HG02642 (cell line): ENCODE measurements around the gene MYBPHL.
"Not testable (repeated sequence)": the region's sequence is repeated elsewhere in the genome, so short reads cannot be mapped to it uniquely, and the experiment has no call there.

Source experiments
- ATAC-seq: cut with Tn5 transposase; IDR thresholded peaks from one replicate; pipeline ENCODE4 v1.9.1; 2021; ENCODE audit warnings: mild to moderate bottlenecking; ENCODE audit not compliant: unreplicated experiment, poor library complexity

Gene MYBPHL

GRCh38 chr1:109307274-109308021, 637 bp upstream of the MYBPHL start:
- no peak for ATAC-seq

DNA sequence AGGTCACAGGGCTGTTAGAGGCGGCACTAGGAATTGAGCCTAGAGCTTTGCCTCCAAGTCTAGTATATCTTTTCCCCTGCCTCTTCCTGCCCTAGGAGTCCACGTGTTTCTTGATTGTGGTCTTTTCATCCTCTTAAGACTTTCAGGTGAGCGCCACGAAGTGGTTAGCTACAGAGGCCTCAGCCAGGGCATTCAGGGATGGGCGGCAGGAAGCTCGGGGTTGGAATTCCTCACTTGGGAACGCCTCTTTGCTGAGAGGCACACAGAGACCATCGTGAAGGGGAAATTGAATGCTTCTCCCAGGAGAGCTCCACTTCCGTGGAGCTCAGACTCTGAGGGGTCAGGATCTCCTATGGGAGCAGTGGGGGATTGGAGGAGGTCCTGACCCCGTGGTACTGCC, 820 bp downstream of the MYBPHL start:
- not testable (repeated sequence) for ATAC-seq

DNA sequence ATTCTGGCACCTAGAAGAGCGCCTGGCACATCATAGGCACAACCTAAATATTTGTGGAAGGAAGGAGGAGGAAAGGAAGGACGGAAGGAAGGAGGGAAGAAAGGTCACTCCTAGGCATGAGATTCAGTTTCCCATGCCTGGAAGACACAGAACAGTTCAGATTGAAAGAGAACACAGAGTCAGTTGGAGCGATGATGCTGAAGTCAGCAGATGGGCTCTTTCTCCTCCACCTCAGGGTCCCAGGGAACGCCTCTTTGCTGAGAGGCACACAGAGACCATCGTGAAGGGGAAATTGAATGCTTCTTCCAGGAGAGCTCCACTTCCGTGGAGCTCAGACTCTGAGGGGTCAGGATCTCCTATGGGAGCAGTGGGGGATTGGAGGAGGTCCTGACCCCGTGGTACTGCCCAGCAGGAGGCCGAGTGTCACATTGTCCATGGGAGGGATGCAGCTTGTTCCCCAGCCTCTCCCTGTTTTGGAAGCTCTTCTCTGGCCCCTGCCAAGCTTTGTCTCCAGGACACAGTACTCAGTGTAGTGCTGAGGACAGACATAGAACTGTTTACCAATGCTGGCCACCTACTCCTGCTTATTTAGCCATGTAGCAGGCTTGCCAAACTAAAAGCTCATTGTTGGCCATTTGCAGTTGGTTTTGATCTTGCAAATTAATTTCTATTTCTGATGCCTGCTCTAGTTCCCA, 2.4 kb downstream of the MYBPHL start:
- ATAC-seq, result no peak

DNA sequence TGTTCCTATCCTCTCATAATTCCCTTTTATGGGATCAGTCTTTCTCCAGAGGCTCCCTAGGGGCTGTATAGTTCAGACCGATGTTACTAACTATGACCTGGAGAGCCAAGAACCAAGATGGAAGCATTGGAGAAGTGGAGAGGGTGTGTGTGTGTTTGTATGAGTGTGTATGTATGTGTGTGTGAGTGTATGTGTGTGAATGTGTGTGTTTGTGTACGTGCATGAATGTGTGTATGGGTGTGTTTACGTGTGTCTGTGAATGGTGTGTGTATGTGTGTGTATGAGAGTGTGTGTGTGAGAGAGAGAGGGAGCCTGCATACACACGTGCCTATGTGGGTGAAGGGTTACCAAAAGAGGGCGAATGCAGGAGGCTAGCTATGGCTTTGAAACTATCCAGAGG, 4.9 kb downstream of the MYBPHL start:
- no peak for ATAC-seq

GRCh38 chr1:109300650-109301151, 6.1 kb downstream of the MYBPHL start:
- ATAC-seq, result no peak

DNA sequence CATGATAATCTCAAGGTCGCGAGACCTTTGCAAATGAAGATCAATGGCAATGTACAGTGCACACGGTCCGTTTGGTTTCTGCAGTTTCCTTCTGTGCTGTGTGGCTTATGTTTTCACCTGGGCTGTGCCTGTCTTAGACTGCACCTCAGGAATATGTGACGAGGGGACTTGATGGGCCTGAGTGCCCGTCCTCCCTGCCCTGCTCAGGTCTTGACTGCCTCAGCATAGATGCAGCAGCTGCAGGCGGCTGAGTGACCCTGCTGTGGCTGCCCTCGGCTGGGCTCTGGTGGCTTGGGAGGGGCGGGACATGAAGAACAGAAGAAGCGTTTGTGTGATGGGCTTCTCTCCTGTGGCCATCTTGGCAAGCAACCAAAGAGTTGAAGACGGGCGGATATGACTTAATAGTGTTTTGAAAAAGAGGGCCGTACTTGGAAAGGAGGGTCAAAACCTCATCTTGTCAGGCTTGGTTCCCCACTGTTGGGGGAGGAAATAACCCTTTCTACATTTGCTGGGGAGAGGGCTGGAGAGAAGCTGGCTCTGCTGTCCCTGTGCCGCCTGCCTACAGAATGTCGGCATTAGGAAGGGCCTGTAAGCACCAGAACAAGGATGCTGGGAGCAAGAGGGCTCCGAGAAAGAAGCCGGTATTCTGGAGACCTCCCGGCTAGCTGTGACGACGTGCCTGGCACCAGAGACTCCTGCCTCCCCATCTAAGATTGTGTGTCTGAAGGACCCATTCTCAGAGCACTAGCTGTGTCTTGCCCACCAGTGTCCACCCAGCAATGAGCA, 7.1 kb downstream of the MYBPHL start:
- no peak for ATAC-seq

DNA sequence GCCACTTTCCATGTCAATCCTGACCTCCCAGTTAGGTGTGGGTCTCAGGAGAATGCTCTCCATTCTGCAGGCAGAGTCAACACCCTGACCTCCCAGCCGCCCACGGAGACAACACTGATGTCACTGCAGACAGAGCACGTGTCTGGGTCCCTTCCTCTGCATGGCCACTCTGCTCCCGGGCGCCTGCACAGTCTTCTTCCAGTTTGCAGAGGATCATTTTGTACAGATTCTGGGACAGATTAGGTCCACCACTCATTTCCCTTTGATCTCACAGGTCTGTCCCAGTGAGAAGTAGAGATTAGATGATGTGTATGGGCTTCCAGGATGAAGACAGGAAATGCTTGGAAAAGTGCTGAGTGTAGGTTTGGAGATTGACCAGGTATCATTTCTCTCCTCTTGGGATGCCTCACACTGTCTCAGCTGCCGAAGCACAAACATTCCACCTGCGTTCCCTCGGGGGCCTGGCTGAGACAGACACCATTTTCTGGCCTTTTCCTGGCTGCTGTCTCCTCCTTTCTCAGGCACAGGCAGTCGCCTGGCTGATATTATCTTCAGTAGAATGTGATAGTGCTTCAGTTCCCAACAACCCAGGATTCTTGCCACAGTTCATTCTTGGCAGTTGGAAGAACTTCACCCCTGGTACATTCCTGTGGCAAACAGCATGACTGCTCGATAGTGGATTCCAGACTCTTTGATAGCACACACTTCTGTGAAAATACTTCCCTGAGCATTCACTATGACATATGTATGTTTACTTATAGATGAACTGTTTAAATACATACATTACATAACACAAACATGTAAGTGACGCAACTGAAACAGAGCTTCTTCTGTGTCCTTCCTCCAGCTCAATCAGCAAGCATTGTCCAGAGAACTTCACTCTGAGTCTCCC, 7.9 kb downstream of the MYBPHL start:
- no peak for ATAC-seq

GRCh38 chr1:109296782-109297181, 10.0 kb downstream of the MYBPHL start:
- ATAC-seq, result no peak

DNA sequence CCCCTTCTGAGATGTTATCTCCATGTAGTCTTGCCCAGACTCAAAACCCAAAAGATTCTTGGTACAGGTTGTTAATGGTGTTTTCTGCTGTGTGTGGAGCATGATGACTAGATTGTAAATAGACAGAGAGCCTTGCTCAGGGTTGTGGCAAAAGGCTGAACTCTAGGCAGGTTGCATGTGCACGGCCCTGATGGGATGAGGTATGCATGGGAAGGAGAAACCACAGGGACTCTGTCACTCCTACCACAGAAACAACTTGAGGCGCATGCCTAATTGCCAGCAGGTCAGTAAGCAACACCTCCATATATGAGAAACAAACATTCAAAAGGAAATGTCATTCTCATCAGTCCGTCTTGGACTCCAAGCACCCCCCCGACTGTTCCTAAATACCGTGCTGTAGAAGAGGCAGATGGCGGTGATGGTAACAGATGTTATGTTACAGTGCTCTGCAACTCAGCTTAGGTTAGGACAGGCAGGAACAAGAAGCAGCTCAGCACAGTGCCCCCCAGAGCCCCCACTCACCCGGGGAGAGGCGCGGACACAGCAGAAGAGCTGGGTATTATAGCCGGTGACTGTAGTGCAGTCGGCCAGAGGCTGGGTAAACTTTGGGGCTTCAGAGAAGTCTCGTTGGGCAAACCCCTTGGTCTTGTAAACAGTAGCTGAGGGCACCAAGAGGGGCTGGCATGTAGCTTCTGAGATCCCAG, 10.9 kb downstream of the MYBPHL start:
- ATAC-seq, result no peak

DNA sequence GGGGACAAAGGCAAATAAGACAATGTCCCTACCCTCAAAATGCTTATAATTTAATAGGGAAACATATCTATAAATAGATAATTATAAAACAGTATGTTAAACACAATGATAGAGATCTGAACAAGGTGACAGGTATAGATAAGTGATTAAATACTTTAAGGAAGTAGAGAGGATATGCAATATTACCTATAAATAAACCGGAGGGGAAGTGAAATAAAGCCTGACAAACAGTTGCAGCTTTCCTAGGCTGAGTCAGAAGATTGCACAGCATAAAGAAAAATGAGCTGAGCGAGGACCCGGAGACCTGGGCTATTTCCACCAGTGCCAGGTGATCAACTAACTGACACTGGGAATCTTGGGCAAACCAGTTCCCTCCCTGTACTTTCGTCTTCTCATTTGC, 12.3 kb downstream of the MYBPHL start:
- ATAC-seq, result no peak

- no peak for ATAC-seq
Observed at GRCh38 chr1:109293026-109293425, 13.8 kb downstream of the MYBPHL start.

DNA sequence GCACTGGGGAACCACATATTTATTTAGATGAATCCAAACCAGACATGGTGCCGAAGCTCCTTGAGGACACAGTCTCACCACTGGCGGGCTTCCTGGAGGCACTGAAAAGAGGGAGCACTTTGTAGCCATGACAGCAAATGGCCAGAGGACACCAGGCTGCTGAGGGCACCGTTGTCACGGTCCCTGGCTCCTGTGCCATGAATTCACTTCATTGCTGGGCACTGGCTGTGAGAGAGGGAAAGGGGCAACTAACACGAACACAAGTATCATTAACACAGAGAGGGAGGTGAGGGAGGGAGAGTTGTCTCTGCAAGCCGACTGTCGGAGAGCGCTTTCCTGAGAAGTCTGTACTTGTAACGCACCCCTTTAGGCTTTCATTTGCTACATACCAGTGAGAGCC, 14.4 kb downstream of the MYBPHL start:
- ATAC-seq, result no peak

DNA sequence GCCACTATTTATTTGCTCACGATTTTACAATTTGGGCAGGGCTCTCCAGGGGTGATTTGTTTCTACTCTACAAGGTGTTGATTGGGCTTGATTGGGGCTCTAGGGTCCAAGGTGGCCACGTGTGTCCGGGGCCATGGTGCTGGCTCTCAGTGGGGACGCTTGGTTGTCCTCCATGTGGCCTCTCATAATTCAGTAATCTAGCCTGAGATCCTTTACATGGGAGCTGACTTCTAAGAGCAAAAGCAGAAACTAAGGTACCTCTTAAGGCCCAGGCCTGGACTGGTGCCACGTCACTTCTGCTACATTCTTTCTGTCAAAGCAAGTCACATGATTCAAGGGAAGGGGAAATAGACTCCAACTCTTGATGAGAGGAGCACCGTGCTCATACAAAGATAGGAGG, 15.8 kb downstream of the MYBPHL start:
- no peak for ATAC-seq

- no peak for ATAC-seq
Observed at GRCh38 chr1:109290137-109290536, 16.7 kb downstream of the MYBPHL start.

- not testable (repeated sequence) for ATAC-seq
Observed at GRCh38 chr1:109286762-109287161, 20.0 kb downstream of the MYBPHL start.

DNA sequence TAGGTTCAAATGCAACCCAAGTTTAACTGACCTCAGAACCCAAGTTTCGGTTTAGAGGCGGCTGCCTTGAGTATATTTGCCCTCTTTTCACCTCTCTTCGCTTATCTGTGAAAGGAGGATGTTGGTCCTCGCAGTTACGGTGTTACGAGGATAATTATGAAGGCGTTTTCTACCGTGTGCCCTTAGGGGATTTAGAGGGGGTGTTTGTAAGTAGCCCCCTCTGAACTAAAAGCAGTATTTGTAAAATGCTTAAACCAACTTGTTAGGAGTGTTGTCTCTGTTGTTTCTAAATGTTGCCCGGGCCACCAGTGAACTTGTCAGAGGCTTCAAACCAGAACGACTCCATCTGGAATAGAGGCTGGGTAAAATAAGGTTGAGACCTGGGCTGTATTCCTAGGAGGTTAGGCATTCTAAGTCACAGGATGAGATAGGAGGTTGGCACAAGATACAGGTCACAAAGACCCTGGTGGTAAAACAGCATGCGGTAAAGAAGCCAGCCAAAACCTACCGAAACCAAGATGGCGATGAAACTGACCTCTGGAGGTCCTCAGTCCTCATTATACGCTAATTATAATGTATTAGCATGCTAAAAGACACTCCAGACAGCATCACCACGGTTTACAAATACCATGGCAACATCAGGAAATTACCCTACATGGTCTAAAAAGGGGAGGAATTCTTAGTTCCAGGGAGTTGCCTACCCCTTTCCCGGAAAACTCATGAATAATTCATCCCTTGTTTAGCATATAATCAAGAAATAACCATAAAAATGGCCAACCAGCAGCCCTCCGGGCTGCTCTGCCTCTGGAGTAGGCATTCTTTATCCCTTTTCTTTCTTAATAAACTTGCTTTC, 22.8 kb downstream of the MYBPHL start:
- no peak for ATAC-seq

DNA sequence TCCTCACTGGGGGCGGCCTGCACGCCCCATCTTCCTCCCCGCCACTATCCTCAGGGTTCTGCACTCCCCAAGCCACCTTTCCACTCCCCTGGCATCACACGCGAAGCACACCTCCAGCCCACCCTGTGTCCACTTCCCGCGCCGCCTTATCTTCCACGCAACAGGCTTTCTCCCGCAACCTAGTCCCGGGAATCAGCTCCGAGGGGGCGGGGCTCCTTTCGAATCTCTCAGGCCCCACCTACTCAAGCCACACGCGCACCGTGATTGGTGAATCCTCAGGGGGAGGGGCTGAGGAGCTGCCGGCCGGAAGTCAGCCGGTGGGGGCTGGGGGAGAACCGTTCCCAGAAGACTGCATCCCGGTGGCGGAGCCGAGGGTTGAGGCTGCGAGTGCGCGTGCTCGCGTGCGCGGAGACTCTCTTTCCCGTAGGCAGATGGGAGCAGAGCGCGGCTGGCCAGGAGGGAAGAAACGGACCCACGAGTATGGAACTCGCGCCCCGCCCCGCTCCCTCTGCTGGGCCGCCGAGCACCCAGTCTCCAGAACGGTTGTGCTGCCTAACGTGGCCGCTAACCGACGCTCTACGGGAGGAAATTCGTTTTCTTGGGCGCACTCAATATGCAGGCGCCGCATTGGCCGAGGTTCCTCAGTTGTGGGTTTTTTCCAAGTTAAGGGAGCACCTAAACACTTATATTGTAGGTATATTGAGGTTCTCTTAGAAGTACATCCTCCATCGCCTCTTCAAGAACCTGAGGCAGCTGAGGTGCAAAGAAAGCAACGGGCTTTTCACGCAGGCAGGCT, 23.7 kb downstream of the MYBPHL start, which contains the start of gene PSRC1:
TSS of gene PSRC1 (minus strand) at position 194 of the 796 bp plus-strand sequence.
- ATAC-seq, result peak; percentile 96

- ATAC-seq, result no peak
Observed at GRCh38 chr1:109282497-109282951, 24.3 kb downstream of the MYBPHL start.
